Adrenal gland (tissue), 12 donors: ENCODE measurements around the gene AP1S3. TPM values are rescaled to one million over a fixed set of nuclear protein-coding genes. Genes with fewer than 3 reads are reported as not detected.

ENCODE experiments used
- DNase-seq, 7 donors: peaks; one replicate each; pipeline ENCODE4 v3.0.0-alpha.2; 2019 to 2020
- H3K27ac ChIP-seq, 5 donors: fragments of 200-600 bp; sonication (generic) in 4 of 5; 1 replicate in 3 of 5; 2 replicates in 2 of 5; pipeline versions ENCODE4 v1.5.1 to v1.8.0; 2016 to 2020; ENCODE audit warnings: mild to moderate bottlenecking in 1 of 5
- H3K27me3 ChIP-seq: fragments of 200-600 bp; 2 replicates; pipeline ENCODE4 v1.8.0; 2021
- H3K36me3 ChIP-seq, 2 donors: fragments of 200-600 bp; replicated peaks in 1 of 2; 1 replicate in 1 of 2; 2 replicates in 1 of 2; pipeline versions ENCODE4 v1.5.1 to v1.8.0; 2018 to 2022
- H3K4me1 ChIP-seq, 2 donors: fragments of 200-600 bp; replicated peaks in 1 of 2; 1 replicate in 1 of 2; 2 replicates in 1 of 2; pipeline versions ENCODE4 v1.5.1 to v1.8.0; 2018 to 2021
- H3K4me3 ChIP-seq, 4 donors: fragments of 200-600 bp; sonication (generic) in 3 of 4; one replicate each; pipeline ENCODE4 v1.5.1; 2016 to 2018
- H3K9me3 ChIP-seq, 3 donors: fragments of 200-600 bp; sonication (generic) in 1 of 3; replicated peaks in 1 of 3; 1 replicate in 2 of 3; 2 replicates in 1 of 3; pipeline versions ENCODE4 v1.5.1 to v1.8.0; 2016 to 2021
- POLR2A ChIP-seq, 2 donors: fragments of 450-650 bp; IDR thresholded peaks; one replicate each; pipeline ENCODE4 v1.6.1; 2017; ENCODE audit warnings: antibody characterized with exemption in 2 of 2, mild to moderate bottlenecking in 2 of 2, moderate library complexity in 1 of 2
- WGBS, 4 donors: extraction: QIAGEN DNeasy Blood & Tissue Kit in 2 of 4; methylation state at CpG; one replicate each; pipeline versions ENCODE4 v1.1.5 to v1.1.7; 2013 to 2017; 5-methylcytosine and 5-hydroxymethylcytosine counted together
- intact Hi-C, 2 donors: fragments of 100-400 bp; cut with DNase I; formaldehyde crosslinking; loops; one replicate each; pipeline versions ENCODE4 v1.14.1 to v1.15.0; 2022 to 2023
- polyA plus RNA-seq, 3 donors: library from polyadenylated mRNA; stranded (reverse); fragments of 200-250 nt in 2 of 3; fragments of 350-450 nt in 1 of 3; fragmentation: Illumina TruSeq in 1 of 3; extraction: RNeasy Lipid Tissue Mini Kit (QIAGEN cat#74804) in 1 of 3; gene quantifications; one replicate each; pipeline ENCODE4 v1.2.3, GENCODE V29; 2013 to 2014
- total RNA-seq, 9 donors: library from RNA; depleted of rRNA in 4 of 9; stranded (reverse); fragments of >200 nt in 4 of 9; fragments of 120-200 nt in 1 of 9; fragmentation: NEBNext Ultra II Directional in 1 of 9; extraction: Animal tissue kit (Norgen Biotek cat#: 25700) in 1 of 9; gene quantifications; one replicate each; pipeline versions ENCODE4 v1.1.0 to v1.2.4, GENCODE V29; 2013 to 2023
- TF ChIP-seq, protein P1 (sequence below), 6 experiments: fragments of 450-650 bp in 4 of 6; fragments of 200-600 bp in 2 of 6; sonication (generic) in 1 of 6; IDR thresholded peaks; 1 replicate in 5 of 6; 2 replicates in 1 of 6; pipeline versions ENCODE4 v1.5.1 to v1.8.0; 2016 to 2021; ENCODE audit warnings: antibody characterized with exemption in 6 of 6, mild to moderate bottlenecking in 2 of 6, moderate library complexity in 1 of 6
- donor health status: healthy with polysubstance abuse.
- donor health status: Bipolar disorder and iron deficiency.
- donor health status: DM: yes; HTN: yes; CAD: no.
- donor health status: DM: no; HTN: no; CAD: no.
- donor health status: DM: no; HTN: no; CAD: no.
- donor health status: DM: yes; HTN: yes; CAD: no.

AP1S3 gene
- total and polyA plus RNA-seq, 12 donors = 0.24 to 7.3 (median 1.3) TPM

DNA sequence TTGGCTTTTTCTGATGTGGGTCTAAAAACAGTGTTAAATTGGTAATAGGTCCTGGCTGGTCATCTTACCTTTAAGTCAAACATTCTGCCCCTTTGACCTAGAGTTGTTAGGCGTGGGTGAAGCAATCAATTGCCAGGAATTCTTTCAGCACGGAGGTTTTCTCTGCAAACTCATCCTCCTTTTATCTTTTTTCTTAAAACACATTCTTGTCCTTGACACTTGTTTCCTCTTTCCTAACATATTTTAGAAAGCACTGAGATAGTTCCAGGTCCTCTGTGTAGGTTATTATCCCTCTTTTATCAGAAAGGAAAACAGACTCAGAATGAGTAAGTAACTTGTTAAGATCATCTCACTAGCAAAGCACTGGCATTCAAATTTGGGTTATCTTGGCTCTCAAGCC lies 18.6 kb upstream of the AP1S3 start:
- 30 to 50% (median 37%) methylated on average over 2 of the region's 2 CpGs for WGBS, 4 donors
- intact Hi-C loops = no loop called here
- no peaks in the 10 kb centered on the region for H3K4me1 ChIP-seq

DNA sequence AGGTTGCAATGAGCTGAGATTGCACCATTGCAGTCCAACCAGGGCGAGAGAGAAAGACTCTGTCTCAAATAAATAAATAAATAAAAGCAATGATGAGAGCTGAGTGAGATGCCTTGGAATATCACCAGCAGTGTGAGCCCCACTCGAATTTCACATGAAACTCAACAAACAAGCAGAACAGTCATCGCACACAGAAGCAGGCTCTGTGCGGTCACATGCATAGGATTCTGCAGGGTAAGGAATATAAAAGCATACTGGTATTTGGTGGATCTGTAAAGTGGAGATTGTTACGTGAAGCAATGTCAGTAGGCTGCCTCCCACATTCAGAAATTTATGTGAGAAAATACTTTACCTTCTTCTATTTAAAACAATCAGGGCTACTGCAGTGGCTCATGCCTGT lies 18.0 kb upstream of the AP1S3 start:
- no peak for TF ChIP-seq POLR2A (IDR thresholded peaks at IDR 0.05)
- TF ChIP-seq, protein P1, sequence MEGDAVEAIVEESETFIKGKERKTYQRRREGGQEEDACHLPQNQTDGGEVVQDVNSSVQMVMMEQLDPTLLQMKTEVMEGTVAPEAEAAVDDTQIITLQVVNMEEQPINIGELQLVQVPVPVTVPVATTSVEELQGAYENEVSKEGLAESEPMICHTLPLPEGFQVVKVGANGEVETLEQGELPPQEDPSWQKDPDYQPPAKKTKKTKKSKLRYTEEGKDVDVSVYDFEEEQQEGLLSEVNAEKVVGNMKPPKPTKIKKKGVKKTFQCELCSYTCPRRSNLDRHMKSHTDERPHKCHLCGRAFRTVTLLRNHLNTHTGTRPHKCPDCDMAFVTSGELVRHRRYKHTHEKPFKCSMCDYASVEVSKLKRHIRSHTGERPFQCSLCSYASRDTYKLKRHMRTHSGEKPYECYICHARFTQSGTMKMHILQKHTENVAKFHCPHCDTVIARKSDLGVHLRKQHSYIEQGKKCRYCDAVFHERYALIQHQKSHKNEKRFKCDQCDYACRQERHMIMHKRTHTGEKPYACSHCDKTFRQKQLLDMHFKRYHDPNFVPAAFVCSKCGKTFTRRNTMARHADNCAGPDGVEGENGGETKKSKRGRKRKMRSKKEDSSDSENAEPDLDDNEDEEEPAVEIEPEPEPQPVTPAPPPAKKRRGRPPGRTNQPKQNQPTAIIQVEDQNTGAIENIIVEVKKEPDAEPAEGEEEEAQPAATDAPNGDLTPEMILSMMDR (IDR thresholded peaks at IDR 0.05) = no peak
- no peaks in the 10 kb centered on the region for H3K36me3 ChIP-seq
- H3K9me3 ChIP-seq = no peaks in the 10 kb centered on the region
- no peak overlapping the region for H3K4me3 ChIP-seq
- no peaks in the 10 kb centered on the region for H3K4me1 ChIP-seq
- no peak overlapping the region for H3K27ac ChIP-seq
- WGBS, 4 donors = 91 to 95% (median 93%) methylated on average over 5 of the region's 5 CpGs
- H3K27me3 ChIP-seq = no peaks in the 10 kb centered on the region
- intact Hi-C loops = no loop called here
- DNase-seq = no peak

More for the DNA sequence above, 18.6 kb upstream of the AP1S3 start:
- Histone ChIP-seq H3K27ac (no peak overlapping the region), H3K36me3 (no peaks in the 10 kb centered on the region), H3K4me3 (no peak overlapping the region), H3K27me3 (no peaks in the 10 kb centered on the region), H3K9me3 (no peaks in the 10 kb centered on the region)
- no peak for TF ChIP-seq POLR2A (IDR thresholded peaks at IDR 0.05)
- TF ChIP-seq, protein P1 (IDR thresholded peaks at IDR 0.05) = no peak
- no peak for DNase-seq

DNA sequence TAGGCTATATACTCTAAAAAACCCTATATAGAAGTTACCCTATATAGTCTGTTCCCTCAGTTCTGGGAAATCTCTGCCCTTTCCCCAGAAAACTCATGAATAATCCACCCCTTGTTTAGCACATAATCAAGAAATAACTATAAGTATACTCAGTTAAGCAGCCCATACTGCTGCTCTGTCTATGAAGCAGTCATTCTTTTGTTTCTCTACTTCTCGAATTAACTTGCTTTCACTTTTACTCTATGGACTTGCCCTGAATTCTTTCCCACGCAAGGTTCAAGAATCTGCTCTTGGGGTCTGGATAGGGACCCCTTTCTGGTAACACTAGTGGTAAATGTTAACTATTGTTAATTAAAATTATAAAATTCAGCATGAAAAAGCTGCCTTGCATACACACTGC lies 17.4 kb upstream of the AP1S3 start:
- no peak overlapping the region for H3K4me3 ChIP-seq
- no peaks in the 10 kb centered on the region for H3K9me3 ChIP-seq
- no peaks in the 10 kb centered on the region for H3K27me3 ChIP-seq
- no peaks in the 10 kb centered on the region for H3K4me1 ChIP-seq
- intact Hi-C loops = no loop called here
- H3K27ac ChIP-seq = no peak overlapping the region
- no peak for TF ChIP-seq POLR2A (IDR thresholded peaks at IDR 0.05)
- TF ChIP-seq, protein P1 (IDR thresholded peaks at IDR 0.05) = no peak
- no peak for DNase-seq
- 87 to 97% (median 87%) methylated on average over 2 of the region's 2 CpGs for WGBS, 4 donors
- H3K36me3 ChIP-seq = no peaks in the 10 kb centered on the region

DNA sequence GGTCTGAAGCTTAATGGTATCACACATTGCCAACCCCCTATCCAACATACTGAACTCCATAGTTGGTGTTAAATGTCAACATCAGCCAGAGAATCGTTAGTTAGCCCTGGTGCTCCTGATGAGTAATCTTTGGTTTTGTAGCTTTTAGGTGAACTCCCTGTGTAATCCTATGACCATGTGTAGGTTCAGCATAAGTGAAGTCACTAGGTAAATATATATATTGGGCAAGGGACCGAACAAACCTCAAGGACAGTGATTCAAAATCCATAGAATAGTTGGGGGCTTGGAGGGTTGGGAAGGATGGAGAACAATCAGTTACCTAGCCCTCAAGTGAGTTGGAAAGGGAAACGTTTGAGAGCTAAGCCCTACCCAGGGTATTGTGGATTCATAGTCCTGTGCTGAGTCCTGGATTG lies 16.0 kb upstream of the AP1S3 start:
- H3K4me3 ChIP-seq = no peak overlapping the region
- intact Hi-C loops = no loop called here
- DNase-seq = no peak
- H3K9me3 ChIP-seq = no peaks in the 10 kb centered on the region
- H3K27ac ChIP-seq = no peak overlapping the region
- TF ChIP-seq, protein P1 (IDR thresholded peaks at IDR 0.05) = no peak
- no peak for TF ChIP-seq POLR2A (IDR thresholded peaks at IDR 0.05)
- H3K4me1 ChIP-seq = no peaks in the 10 kb centered on the region
- 85 to 90% (median 87%) methylated on average over 3 of the region's 3 CpGs for WGBS, 4 donors
- no peaks in the 10 kb centered on the region for H3K36me3 ChIP-seq
- H3K27me3 ChIP-seq = no peaks in the 10 kb centered on the region
